Activated CD8-positive, alpha-beta memory T cell treated with anti-CD3 and anti-CD28 coated beads for 1 hour (primary cell): ENCODE measurements around the gene SEC23A.
"Not testable (repeated sequence)": the region's sequence is repeated elsewhere in the genome, so short reads cannot be mapped to it uniquely, and the experiment has no call there.

Experiments used
- DNase-seq, 2 donors: peaks; one replicate each; pipeline ENCODE4 v3.0.0-alpha.2; 2020; ENCODE audit warnings: low read depth in 1 of 2; ENCODE audit errors: extremely low read depth in 1 of 2

SEC23A gene

GRCh38 chr14:39033371-39033770, 69.7 kb downstream of the SEC23A start:
- DNase-seq, result no peak

DNA sequence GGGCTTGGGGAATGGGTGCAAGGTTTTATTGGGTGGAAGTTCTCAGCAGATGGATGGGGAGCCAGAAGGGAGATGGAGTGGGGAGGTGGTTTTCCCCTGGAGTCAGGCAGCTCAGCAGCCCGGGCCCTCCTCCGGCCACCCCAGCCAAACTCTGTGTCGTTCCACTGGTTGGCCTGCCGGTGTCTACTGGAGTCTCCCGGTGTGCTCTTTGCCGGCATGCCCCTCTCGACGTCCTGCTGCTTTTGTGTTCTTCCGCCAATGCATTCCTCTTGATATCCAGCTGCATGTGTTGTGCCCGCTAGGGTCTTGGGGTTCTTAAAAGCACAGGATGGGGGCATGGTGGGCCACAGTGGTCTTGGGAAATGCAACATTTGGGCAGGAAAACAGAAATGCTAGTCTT, 72.8 kb downstream of the SEC23A start:
- no peak for DNase-seq

- no peak for DNase-seq
These were observed 73.2 kb downstream of the SEC23A start for GRCh38 chr14:39029789-39030188.

DNA sequence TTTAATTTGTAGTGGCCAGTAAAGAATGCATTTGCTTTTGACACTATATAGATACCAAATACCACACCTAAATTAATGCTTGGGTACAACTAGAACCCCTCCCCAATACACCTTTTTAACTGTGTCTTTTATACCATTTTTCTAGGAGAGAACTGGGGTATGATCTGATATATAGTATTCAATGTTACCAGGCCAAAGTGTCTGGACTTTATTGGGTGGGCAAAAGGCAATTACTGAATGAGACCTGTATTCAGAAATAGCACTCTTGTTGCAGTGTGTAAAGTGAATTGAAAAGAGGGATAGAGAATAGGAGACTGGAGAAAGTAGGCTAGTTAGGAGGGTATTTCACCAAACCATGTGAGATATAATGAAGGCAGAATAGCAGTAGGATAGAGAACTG, 74.4 kb downstream of the SEC23A start:
- no peak for DNase-seq

- DNase-seq, result no peak
These were observed 77.0 kb downstream of the SEC23A start for GRCh38 chr14:39025810-39026627.

DNA sequence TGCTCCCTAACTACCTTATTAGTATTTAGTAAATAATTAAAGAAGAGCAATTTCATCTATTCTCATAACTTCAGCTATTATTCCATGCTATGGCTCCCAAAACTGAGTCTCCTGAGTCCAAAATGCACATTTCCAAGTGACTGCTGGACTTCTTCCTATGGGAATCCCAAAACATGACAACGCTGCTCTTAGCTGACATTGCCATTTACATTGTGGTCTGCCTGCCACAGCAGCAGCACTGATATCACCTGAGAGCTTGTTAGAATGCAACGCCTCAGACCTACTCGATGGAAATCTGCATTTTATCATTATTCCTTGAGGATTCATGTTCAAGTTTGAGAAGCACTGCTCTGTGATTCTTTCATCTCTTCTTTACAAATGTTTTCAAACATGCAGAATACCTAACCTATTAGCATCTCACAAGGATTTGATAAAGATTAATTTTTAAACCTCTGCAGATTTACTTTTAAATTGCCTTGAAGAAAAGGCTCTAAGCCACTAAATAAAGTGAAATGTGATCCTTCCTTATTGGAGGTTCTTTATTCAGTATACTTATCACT, 77.7 kb downstream of the SEC23A start:
- DNase-seq, result no peak

DNA sequence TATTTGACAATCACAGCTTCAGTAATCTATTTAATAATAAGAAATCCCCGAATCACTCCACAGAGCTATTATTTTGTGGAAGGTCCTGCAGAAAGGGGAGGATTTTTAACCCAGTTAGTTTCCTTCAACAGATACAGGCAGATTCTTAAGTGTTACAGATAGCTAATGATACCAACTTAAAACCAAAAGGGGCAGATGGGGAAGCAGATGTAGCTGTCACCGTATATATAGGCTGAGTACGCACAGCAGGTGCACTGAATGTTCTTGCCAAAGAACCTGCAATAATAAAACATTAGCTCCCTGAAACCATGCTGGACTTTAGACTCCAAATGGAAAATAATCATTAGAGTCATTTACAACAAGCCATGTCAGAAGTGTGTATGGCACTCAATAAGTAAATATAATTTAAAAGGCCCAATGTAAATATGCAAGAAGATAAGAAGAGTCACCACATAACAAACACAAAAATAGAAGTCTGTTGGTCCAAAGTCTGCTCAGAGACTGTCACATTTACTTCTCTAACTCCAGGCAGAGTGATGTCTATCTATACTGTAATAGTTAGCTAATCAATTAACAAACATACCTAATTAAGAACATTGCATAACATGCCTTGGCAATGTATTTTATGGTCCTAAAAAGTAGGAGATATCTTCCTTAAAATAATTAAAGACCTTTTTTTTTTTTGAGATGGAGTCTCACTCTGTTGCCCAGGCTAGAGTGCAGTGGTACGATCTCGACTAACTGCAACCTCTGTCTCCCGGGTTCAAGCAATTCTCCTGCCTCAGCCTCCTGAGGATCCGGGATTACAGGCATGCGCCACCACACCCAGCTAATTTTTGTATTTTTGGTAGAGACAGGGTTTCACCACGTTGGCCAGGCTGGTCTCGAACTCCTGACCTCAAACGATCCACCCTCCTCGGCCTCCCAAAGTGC, 78.8 kb downstream of the SEC23A start:
- no peak for DNase-seq

GRCh38 chr14:39017096-39018016, 85.7 kb downstream of the SEC23A start:
- not testable (repeated sequence) for DNase-seq

- no peak for DNase-seq
These were observed 86.3 kb downstream of the SEC23A start for GRCh38 chr14:39016733-39017095.

DNA sequence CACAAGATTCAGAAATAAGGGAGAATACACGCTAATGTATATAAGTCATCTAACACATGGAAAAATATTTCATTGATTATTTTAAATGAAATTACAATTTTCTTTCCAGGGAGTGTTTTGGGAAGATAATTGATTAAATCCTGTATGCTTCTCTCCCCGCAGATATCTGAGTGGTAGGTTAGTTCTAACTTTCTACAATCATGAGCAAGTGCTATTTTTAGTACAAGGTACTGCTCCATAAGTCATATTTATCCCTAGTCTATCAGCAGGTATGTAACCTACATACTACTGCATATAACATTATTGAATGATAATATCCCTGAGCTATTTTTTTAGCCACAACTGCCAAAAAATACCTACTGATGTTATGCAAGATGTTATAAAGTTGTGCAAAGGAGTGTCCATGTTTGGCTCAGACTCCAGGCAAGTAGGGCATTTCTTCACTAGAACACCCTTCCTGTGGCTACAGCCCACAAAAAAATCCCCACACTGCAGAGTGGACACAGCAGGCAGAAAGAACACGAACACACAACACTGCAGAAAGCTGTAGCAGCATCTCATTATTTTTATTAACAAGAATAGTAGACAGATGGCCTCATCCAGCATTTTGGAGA, 87.0 kb downstream of the SEC23A start:
- no peak for DNase-seq

GRCh38 chr14:39015360-39015961, 87.6 kb downstream of the SEC23A start:
- no peak for DNase-seq

GRCh38 chr14:39014460-39014859, 88.6 kb downstream of the SEC23A start:
- DNase-seq, result no peak

DNA sequence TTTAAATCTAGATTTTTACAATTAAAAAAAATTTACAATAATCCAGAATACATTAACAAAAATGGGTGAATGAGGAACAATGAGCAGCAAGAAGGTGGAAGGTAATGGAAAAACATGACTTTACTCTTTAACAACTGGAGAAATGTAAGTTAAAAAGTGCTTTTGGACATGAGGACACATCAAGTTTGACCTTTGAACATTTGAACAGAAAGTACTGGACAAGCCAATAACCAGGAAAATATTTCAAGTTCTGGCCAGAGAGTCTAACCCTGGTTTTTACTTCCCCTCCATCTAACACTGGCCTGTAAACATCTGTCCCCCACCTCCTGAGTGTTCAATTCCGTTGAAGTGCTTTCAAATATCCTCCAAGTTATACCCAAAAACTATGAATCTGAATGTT, 94.1 kb downstream of the SEC23A start:
- not testable (repeated sequence) for DNase-seq

- DNase-seq, result no peak
These were observed 96.2 kb downstream of the SEC23A start for GRCh38 chr14:39006721-39007410.

- DNase-seq, result no peak
These were observed 97.8 kb downstream of the SEC23A start for GRCh38 chr14:39005044-39005880.

- no peak for DNase-seq
These were observed 103.1 kb downstream of the SEC23A start for GRCh38 chr14:38999949-39000348.

DNA sequence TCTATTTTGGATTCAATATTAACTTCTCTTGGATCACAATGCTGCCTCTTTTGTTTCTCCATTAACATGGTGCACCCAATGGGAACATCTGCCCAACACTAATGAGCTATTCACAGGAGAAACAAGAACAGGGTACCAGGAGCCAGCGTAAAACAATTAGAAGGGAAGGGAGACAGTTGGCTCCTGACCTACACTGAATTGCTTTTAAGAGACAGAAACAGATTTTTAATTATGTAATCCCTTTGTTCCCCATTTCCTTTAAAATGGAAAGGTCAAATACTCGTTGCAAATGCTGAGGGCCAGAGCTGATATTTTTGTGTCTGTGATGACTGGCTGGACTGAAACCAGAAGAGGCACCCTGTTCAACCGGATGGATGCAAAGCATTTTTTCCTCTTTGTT, 108.3 kb downstream of the SEC23A start:
- DNase-seq, result no peak

DNA sequence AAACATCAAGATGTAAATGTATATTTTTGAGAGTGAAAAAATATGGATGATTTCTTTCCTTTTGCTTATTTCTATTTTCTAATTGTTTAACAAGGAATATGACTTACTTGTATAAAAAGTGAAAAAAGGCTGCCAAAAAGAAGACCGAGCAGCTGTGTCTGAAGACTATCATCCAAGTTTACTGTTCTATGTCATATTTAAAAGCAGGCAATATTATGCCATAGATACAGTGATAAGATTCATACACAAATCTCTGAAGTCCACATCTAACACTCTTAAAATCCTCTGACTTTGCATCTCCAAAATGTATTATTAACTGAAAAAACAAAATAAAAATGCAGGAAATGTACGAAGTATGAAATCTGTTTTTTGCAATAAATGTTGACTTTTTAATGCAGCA, 109.1 kb downstream of the SEC23A start:
- no peak for DNase-seq
